ENCODE measurements around the gene EIF4E3. TPM values are rescaled to one million over a fixed set of nuclear protein-coding genes. Genes with fewer than 3 reads are reported as not detected.

The EIF4E3 gene
- total RNA-seq, 1 donor from 2014 or later, result 54.7 TPM

- no peak for DNase-seq (ENCODE audit: low spot score)
- intact Hi-C loops (cut with DNase I), result loop anchor here (5.0 to 10.0 kb wide), 2 partner anchors 230 to 1098 kb away; no protein-coding TSS in a partner anchor
These were observed 475 bp downstream of the EIF4E3 start for GRCh38 chr3:71724584-71725270.

- no peak for DNase-seq (ENCODE audit: low spot score)
- intact Hi-C loops (cut with DNase I), result loop anchor here (10.0 kb wide), 1 partner anchor 231 kb away; no protein-coding TSS in a partner anchor
These were observed 1.1 kb downstream of the EIF4E3 start for GRCh38 chr3:71724171-71724453.

GRCh38 chr3:71723452-71724170 lies 1.6 kb downstream of the EIF4E3 start:
- intact Hi-C loops (cut with DNase I), result loop anchor here (10.0 kb wide), 1 partner anchor 231 kb away; no protein-coding TSS in a partner anchor
- DNase-seq (ENCODE audit: low spot score), result no peak

GRCh38 chr3:71722693-71723092 lies 2.5 kb downstream of the EIF4E3 start:
- intact Hi-C loops (cut with DNase I), result loop anchor here (10.0 kb wide), 1 partner anchor 232 kb away; no protein-coding TSS in a partner anchor
- no peak for DNase-seq (ENCODE audit: low spot score)

- intact Hi-C loops (cut with DNase I), result loop anchor here (10.0 kb wide), 1 partner anchor 233 kb away; no protein-coding TSS in a partner anchor
- DNase-seq (ENCODE audit: low spot score), result no peak
These were observed 3.5 kb downstream of the EIF4E3 start for GRCh38 chr3:71721651-71722157.

GRCh38 chr3:71721002-71721401 lies 4.2 kb downstream of the EIF4E3 start:
- intact Hi-C loops (cut with DNase I), result loop anchor here (10.0 kb wide), 1 partner anchor 234 kb away; no protein-coding TSS in a partner anchor

GRCh38 chr3:71718072-71718471 lies 7.1 kb downstream of the EIF4E3 start:
- intact Hi-C loops (cut with DNase I), result no loop called here
- no peak for DNase-seq (ENCODE audit: low spot score)

More at GRCh38 chr3:71721002-71721401, 4.2 kb downstream of the EIF4E3 start:
- DNase-seq (ENCODE audit: low spot score), result no peak

- intact Hi-C loops (cut with DNase I), result loop anchor here (5.0 kb wide), 1 partner anchor 1113 kb away; no protein-coding TSS in a partner anchor
- no peak for DNase-seq (ENCODE audit: low spot score)
These were observed 10.6 kb downstream of the EIF4E3 start for GRCh38 chr3:71714595-71714994.

GRCh38 chr3:71713041-71713440 lies 12.2 kb downstream of the EIF4E3 start:
- DNase-seq (ENCODE audit: low spot score), result no peak
- intact Hi-C loops (cut with DNase I), result loop anchor here (5.0 kb wide), 1 partner anchor 1114 kb away; no protein-coding TSS in a partner anchor

- intact Hi-C loops (cut with DNase I), result loop anchor here (5.0 kb wide), 1 partner anchor 1116 kb away; no protein-coding TSS in a partner anchor
- DNase-seq (ENCODE audit: low spot score), result no peak
These were observed 14.2 kb downstream of the EIF4E3 start for GRCh38 chr3:71710906-71711494.

GRCh38 chr3:71709908-71710511 lies 15.2 kb downstream of the EIF4E3 start:
- DNase-seq (ENCODE audit: low spot score), result no peak
- intact Hi-C loops (cut with DNase I), result loop anchor here (5.0 kb wide), 1 partner anchor 1117 kb away; no protein-coding TSS in a partner anchor

GRCh38 chr3:71708476-71709105 lies 16.6 kb downstream of the EIF4E3 start:
- DNase-seq (ENCODE audit: low spot score), result no peak
- intact Hi-C loops (cut with DNase I), result no loop called here

GRCh38 chr3:71707595-71707994 lies 17.6 kb downstream of the EIF4E3 start:
- intact Hi-C loops (cut with DNase I), result no loop called here
- DNase-seq (ENCODE audit: low spot score), result no peak

- intact Hi-C loops (cut with DNase I), result no loop called here
- DNase-seq (ENCODE audit: low spot score), result no peak
These were observed 19.5 kb downstream of the EIF4E3 start for GRCh38 chr3:71705681-71706080.

GRCh38 chr3:71704915-71705314 lies 20.3 kb downstream of the EIF4E3 start:
- intact Hi-C loops (cut with DNase I), result no loop called here
- DNase-seq (ENCODE audit: low spot score), result no peak

- intact Hi-C loops (cut with DNase I), result no loop called here
- DNase-seq (ENCODE audit: low spot score), result no peak
These were observed 21.4 kb downstream of the EIF4E3 start for GRCh38 chr3:71703797-71704196.

GRCh38 chr3:71702131-71703024 lies 22.8 kb downstream of the EIF4E3 start:
- intact Hi-C loops (cut with DNase I), result no loop called here
- DNase-seq (ENCODE audit: low spot score), result no peak

- DNase-seq (ENCODE audit: low spot score), result no peak
- intact Hi-C loops (cut with DNase I), result no loop called here
These were observed 23.9 kb downstream of the EIF4E3 start for GRCh38 chr3:71701251-71701762.
